K562 (cell line): Measurements from ENCODE around the gene PACS2. TPM values are rescaled to one million over a fixed set of nuclear protein-coding genes. Genes with fewer than 3 reads are reported as not detected.

ENCODE experiments used
- ATAC-seq: fragments of 200-7000 bp; cut with Tn5 transposase; 3 replicates; pipeline ENCODE4 v1.9.1; 2020; ENCODE audit warnings: moderate library complexity
- BruUV-seq: library from RNA; stranded (reverse); fragments of 400-500 nt; replicated peaks from 2 replicates; lab custom pipeline; 2021; lab: Mats Ljungman, UMichigan
- CTCF ChIA-PET: fragments of 300-600 bp; formaldehyde crosslinking; extraction: SDS; loops from one replicate; lab custom pipeline; 2021; ENCODE audit warnings: low intra/inter-chr PET ratio; lab: Yijun Ruan, JAX
- POLR2A ChIA-PET: fragments of 300-600, 350-650 bp; sonication (Branson Sonifier 250); formaldehyde crosslinking; extraction: SDS; loops from one replicate; lab custom pipeline; 2021; ENCODE audit warnings: antibody characterized with exemption, inconsistent platforms; lab: Yijun Ruan, JAX
- DNase-seq, 4 experiments: peaks; one replicate each; pipeline versions ENCODE4 v3.0.0 to v3.0.0-alpha.2; 2011 to 2018; ENCODE audit warnings: low spot score in 3 of 4, mixed read lengths in 3 of 4; ENCODE audit errors: extremely low read depth in 1 of 4
- FAIRE-seq: peaks from 2 replicates; lab custom pipeline; 2011; peaks lifted over from hg19 to GRCh38; lab: Jason Lieb, UNC
- H2AFZ ChIP-seq: 2 replicates; pipeline ENCODE4 v1.6.0; 2011; ENCODE audit warnings: low read depth, low read length, control low read depth, inconsistent platforms
- H3K27ac ChIP-seq: fragments of 200-600 bp; 3 replicates; pipeline ENCODE4 v1.8.0; 2011; ENCODE audit warnings: low read depth, mild to moderate bottlenecking, control low read depth, inconsistent platforms, low read length, moderate library complexity, mixed read lengths; ENCODE audit errors: extremely low read depth
- H3K27me3 ChIP-seq, 2 experiments: fragments of 300-600 bp in 1 of 2; 2 replicates in 1 of 2; 3 replicates in 1 of 2; pipeline versions ENCODE4 v1.6.0 to v1.8.0; 2011; ENCODE audit warnings: inconsistent platforms in 2 of 2, low read length in 2 of 2, mild to moderate bottlenecking in 1 of 2, mixed read lengths in 1 of 2, moderate library complexity in 1 of 2; ENCODE audit not compliant: control insufficient read depth in 2 of 2, insufficient read depth in 2 of 2
- H3K36me3 ChIP-seq: fragments of 300-600 bp; 3 replicates; pipeline ENCODE4 v1.8.0; 2011; ENCODE audit warnings: mild to moderate bottlenecking, low read length, inconsistent platforms; ENCODE audit not compliant: control insufficient read depth, insufficient read depth
- H3K4me1 ChIP-seq, 2 experiments: fragments of 200-600 bp in 1 of 2; replicated peaks in 1 of 2; 2 replicates in 1 of 2; 3 replicates in 1 of 2; pipeline versions ENCODE4 v1.5.1 to v1.8.0; 2011; ENCODE audit warnings: inconsistent platforms in 2 of 2, low read length in 2 of 2, mild to moderate bottlenecking in 1 of 2, mixed read lengths in 1 of 2, moderate library complexity in 1 of 2; ENCODE audit not compliant: control insufficient read depth in 2 of 2, insufficient read depth in 2 of 2
- H3K4me2 ChIP-seq: 2 replicates; pipeline ENCODE4 v1.6.1; 2011; ENCODE audit warnings: low read length, control low read depth, inconsistent platforms, mixed read lengths; ENCODE audit not compliant: insufficient read depth
- H3K4me3 ChIP-seq: fragments of 200-600 bp; sonication (generic), shearing (Covaris generic); 2 replicates; pipeline ENCODE4 v1.5.1; 2016; ENCODE audit warnings: control low read depth, inconsistent platforms
- H3K79me2 ChIP-seq: fragments of 200-600 bp; 3 replicates; pipeline ENCODE4 v1.8.0; 2011; ENCODE audit warnings: low read length, inconsistent platforms; ENCODE audit not compliant: control insufficient read depth, insufficient read depth
- H3K9ac ChIP-seq, 2 experiments: 2 replicates each; pipeline versions ENCODE4 v1.6.0 to v1.6.1; 2011; ENCODE audit warnings: low read depth in 2 of 2, low read length in 2 of 2, control low read depth in 1 of 2, inconsistent platforms in 1 of 2, mild to moderate bottlenecking in 1 of 2, mixed read lengths in 1 of 2; ENCODE audit not compliant: insufficient read depth in 1 of 2
- H3K9me1 ChIP-seq: one replicate; pipeline ENCODE4 v1.6.0; 2011; ENCODE audit warnings: inconsistent platforms, mild to moderate bottlenecking, low read length, moderate library complexity; ENCODE audit not compliant: control insufficient read depth, insufficient read depth
- H3K9me3 ChIP-seq: replicated peaks from 2 replicates; pipeline ENCODE4 v1.5.1; 2011; ENCODE audit warnings: low read depth, low read length, inconsistent platforms; ENCODE audit not compliant: control insufficient read depth, insufficient read depth
- H4K20me1 ChIP-seq: replicated peaks from 2 replicates; pipeline ENCODE4 v1.6.1; 2011; ENCODE audit warnings: low read length, inconsistent platforms, mixed read lengths; ENCODE audit not compliant: control insufficient read depth, insufficient read depth
- CHD1 ChIP-seq: fragments of 200-600 bp; sonication (generic); IDR thresholded peaks from one replicate; pipeline ENCODE4 v1.6.1; 2012; ENCODE audit warnings: mild to moderate bottlenecking, moderate library complexity, low read length, inconsistent platforms
- MGA ChIP-seq: fragments of 450-650 bp; IDR thresholded peaks from 2 replicates; pipeline ENCODE4 v1.6.1; 2016; ENCODE audit warnings: mild to moderate bottlenecking, moderate library complexity
- TOE1 ChIP-seq, 2 experiments: fragments of 450-650 bp in 1 of 2; sonication (generic) in 1 of 2; formaldehyde crosslinking in 1 of 2; IDR thresholded peaks; 2 replicates each; pipeline versions ENCODE4 v1.7.1 to v1.8.0; 2016 to 2022; ENCODE audit warnings: borderline replicate concordance in 2 of 2, mild to moderate bottlenecking in 2 of 2, antibody characterized with exemption in 1 of 2, inconsistent platforms in 1 of 2, low read depth in 1 of 2, missing genetic modification reagents in 1 of 2, moderate library complexity in 1 of 2
- ZNF449 ChIP-seq: fragments of 250-450 bp; sonication (Bioruptor Pico); IDR thresholded peaks from 2 replicates; pipeline ENCODE4 v1.8.0; 2022; ENCODE audit warnings: moderate library complexity, mild to moderate bottlenecking, inconsistent platforms
- WGBS: fragments of 100-300 bp; shearing (Covaris generic); methylation state at CpG from one replicate; pipeline ENCODE4 v1.1.6; 2016; ENCODE audit warnings: low coverage, mixed read lengths; ENCODE audit not compliant: insufficient coverage; ENCODE audit errors: missing lambda C conversion rate; 5-methylcytosine and 5-hydroxymethylcytosine counted together
- in situ Hi-C: fragments of 300-500 bp; cut with MboI; formaldehyde crosslinking; loops from 4 replicates; pipeline ENCODE4 v1.15.0; 2018; ENCODE audit warnings: inconsistent platforms, mixed read lengths
- intact Hi-C: fragments of 100-400 bp; cut with micrococcal nuclease; formaldehyde crosslinking; loops from 2 replicates; pipeline ENCODE4 v1.14.2; 2022
- polyA plus RNA-seq, 8 experiments: library from polyadenylated mRNA; depleted of rRNA in 4 of 8; stranded (reverse) in 5 of 8; unstranded in 3 of 8; fragments of >200 nt; fragmentation: Nextera tagmentation in 2 of 8; fragmentation: Illumina TruSeq in 1 of 8; extraction: Ambion mirVana in 2 of 8; extraction: Trizol in 1 of 8; gene quantifications; 2 replicates each; pipeline versions ENCODE4 v1.2.1 to v1.2.3, GENCODE V29; 2011 to 2014; ENCODE audit warnings: inconsistent platforms in 1 of 8, missing spikeins in 1 of 8
- total RNA-seq, 7 experiments: library from RNA; depleted of rRNA in 6 of 7; stranded (reverse); fragments of >200 nt in 6 of 7; fragmentation: Illumina TruSeq in 2 of 7; extraction: Trizol in 2 of 7; gene quantifications; 2 replicates each; pipeline versions ENCODE4 v1.2.1 to v1.2.3, GENCODE V29; 2011 to 2021; ENCODE audit warnings: low replicate concordance in 1 of 7

PACS2 gene
- total and polyA plus RNA-seq, 9 of the 15 experiments (the other 6 are each of a cell fraction or from before 2014, with no cell fraction given), result 0.11 to 20.8 (median 9.9) TPM

- FAIRE-seq, result no peak
- H3K27me3 ChIP-seq, result no peaks in the 10 kb centered on the region
- CTCF ChIA-PET, result no interaction called here
- H3K36me3 ChIP-seq, result peaks cover 43% of the 10 kb centered on the region; the same call in 1 of the 3 replicates
- BruUV-seq, result no TSS peak
- no peak for DNase-seq
- H3K9ac ChIP-seq, result no peak overlapping the region
- no peaks in the 10 kb centered on the region for H3K9me1 ChIP-seq
- H4K20me1 ChIP-seq, result peaks cover 8% of the 10 kb centered on the region; the same call in 1 of the 2 replicates
- no peak for ATAC-seq
- no peak overlapping the region for H2AFZ ChIP-seq
- in situ Hi-C loops, result no loop called here
- 94% methylated on average over 10 of the region's 12 CpGs for WGBS
- H3K4me2 ChIP-seq, result no peak overlapping the region
- peaks cover 0 to 50% of the 10 kb centered on the region in 2 experiments; a peak in 2 of 5 replicates for H3K4me1 ChIP-seq
- no peak overlapping the region for H3K27ac ChIP-seq
- TF ChIP-seq ZNF449, result no peak
- no peak for TF ChIP-seq MGA
- no peak for TF ChIP-seq CHD1
- no peak for TF ChIP-seq TOE1 (IDR thresholded peaks at IDR 0.05; ENCODE audit: borderline replicate concordance)
- no peak for TF ChIP-seq TOE1 (CRISPR knock-in tag; IDR thresholded peaks at IDR 0.05; ENCODE audit: borderline replicate concordance, low read depth)
- H3K9me3 ChIP-seq, result no peaks in the 10 kb centered on the region
- intact Hi-C loops, result no loop called here
- H3K79me2 ChIP-seq, result peaks cover 70% of the 10 kb centered on the region
- H3K4me3 ChIP-seq, result no peak overlapping the region
- POLR2A ChIA-PET, result interaction anchor here (2.1 kb wide), 1 partner anchor 13 kb away, joined by 4 read pairs; no protein-coding TSS in a partner anchor
These were observed 121.9 kb downstream of the PACS2 start for GRCh38 chr14:105436402-105436801.
